ENCODE results near the gene TMCC2. TPM values are rescaled to one million over a fixed set of nuclear protein-coding genes. Genes with fewer than 3 reads are reported as not detected.
A peak's percentile ranks its signal among the peaks of the same experiment; 100 is the strongest.

The TMCC2 gene
- total RNA-seq, 1 experiment from 2014 or later: 2.2 TPM

GRCh38 chr1:205312866-205313562, 85.3 kb downstream of the TMCC2 start:
- Histone ChIP-seq H3K9me3 (ENCODE audit: low read depth, low read length, poor library complexity, severe bottlenecking) (no peaks in the 10 kb centered on the region), H3K4me3 (ENCODE audit: low read depth, low read length, poor library complexity, severe bottlenecking) (no peak overlapping the region), H3K36me3 (ENCODE audit: insufficient read depth, low read length, poor library complexity, severe bottlenecking) (no peaks in the 10 kb centered on the region), H3K27ac (ENCODE audit: low read depth, low read length, poor library complexity, severe bottlenecking) (no peak overlapping the region), H3K27me3 (replicated peaks; ENCODE audit: insufficient read depth, low read depth, low read length, poor library complexity) (no peaks in the 10 kb centered on the region), H3K4me1 (ENCODE audit: insufficient read depth, low read length, poor library complexity, severe bottlenecking) (peaks cover 11% of the 10 kb centered on the region)
- intact Hi-C loops (cut with micrococcal nuclease; ENCODE audit: unreplicated experiment): no loop called here
- no TSS peak for BruUV-seq (replicated peaks)
- DNase-seq (ENCODE audit: low spot score): no peak
- no peak for TF ChIP-seq EZH2 (IDR thresholded peaks at IDR 0.05; ENCODE audit: borderline replicate concordance, low read depth, low read length, poor library complexity, severe bottlenecking)
- TF ChIP-seq, protein P1, sequence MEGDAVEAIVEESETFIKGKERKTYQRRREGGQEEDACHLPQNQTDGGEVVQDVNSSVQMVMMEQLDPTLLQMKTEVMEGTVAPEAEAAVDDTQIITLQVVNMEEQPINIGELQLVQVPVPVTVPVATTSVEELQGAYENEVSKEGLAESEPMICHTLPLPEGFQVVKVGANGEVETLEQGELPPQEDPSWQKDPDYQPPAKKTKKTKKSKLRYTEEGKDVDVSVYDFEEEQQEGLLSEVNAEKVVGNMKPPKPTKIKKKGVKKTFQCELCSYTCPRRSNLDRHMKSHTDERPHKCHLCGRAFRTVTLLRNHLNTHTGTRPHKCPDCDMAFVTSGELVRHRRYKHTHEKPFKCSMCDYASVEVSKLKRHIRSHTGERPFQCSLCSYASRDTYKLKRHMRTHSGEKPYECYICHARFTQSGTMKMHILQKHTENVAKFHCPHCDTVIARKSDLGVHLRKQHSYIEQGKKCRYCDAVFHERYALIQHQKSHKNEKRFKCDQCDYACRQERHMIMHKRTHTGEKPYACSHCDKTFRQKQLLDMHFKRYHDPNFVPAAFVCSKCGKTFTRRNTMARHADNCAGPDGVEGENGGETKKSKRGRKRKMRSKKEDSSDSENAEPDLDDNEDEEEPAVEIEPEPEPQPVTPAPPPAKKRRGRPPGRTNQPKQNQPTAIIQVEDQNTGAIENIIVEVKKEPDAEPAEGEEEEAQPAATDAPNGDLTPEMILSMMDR (conservative IDR thresholded peaks at IDR 0.05; ENCODE audit: low read depth, low read length): no peak
- ChIA-PET CTCF (interaction anchor here (1.0 kb wide), 1 partner anchor 40 kb away, joined by 3 read pairs; no protein-coding TSS in a partner anchor), POLR2A (ENCODE audit: low non-redundant PET) (no interaction called here)

DNA sequence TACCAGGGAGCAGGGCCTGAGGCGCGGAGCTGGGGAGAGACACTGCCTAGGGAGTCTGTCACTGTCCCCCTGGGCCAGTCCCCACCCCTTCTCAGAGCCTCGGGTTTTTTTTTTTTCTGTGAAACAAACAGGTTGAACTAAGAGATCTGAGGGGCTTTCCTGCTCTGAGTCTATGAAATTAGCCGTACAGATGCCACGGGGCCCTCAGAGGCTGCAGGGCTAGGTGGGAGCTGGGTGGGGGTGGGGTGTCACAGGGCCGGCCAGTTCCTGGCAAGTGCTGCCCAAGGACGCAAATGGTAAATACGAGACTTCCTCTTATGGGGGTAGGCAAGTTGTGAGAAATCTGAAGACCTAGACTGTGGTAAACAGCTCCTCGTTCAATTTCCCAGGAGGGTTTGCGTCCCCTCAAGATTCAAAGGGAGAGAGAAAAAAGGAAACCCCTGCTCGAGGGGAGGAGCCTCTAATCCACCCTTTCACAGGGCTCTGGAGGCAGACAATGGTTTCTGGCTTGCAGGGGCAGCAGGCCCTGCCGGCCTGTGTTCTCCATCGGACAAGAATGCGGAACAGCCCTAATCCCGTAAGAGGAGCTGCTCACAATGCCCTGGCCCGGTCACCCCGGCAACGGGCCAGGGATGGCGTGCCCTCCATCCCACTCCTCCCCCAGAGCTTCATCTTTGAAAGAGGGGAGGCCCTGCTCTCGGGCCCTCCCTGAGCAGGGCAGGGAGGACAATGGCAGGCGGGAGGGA, 86.0 kb downstream of the TMCC2 start:
- Histone ChIP-seq H3K36me3 (ENCODE audit: insufficient read depth, low read length, poor library complexity, severe bottlenecking) (no peaks in the 10 kb centered on the region), H3K27ac (ENCODE audit: low read depth, low read length, poor library complexity, severe bottlenecking) (no peak overlapping the region), H3K9me3 (ENCODE audit: low read depth, low read length, poor library complexity, severe bottlenecking) (no peaks in the 10 kb centered on the region), H3K4me3 (ENCODE audit: low read depth, low read length, poor library complexity, severe bottlenecking) (no peak overlapping the region), H3K4me1 (ENCODE audit: insufficient read depth, low read length, poor library complexity, severe bottlenecking) (peaks cover 11% of the 10 kb centered on the region), H3K27me3 (replicated peaks; ENCODE audit: insufficient read depth, low read depth, low read length, poor library complexity) (no peaks in the 10 kb centered on the region)
- BruUV-seq (replicated peaks): no TSS peak
- CTCF ChIA-PET: interaction anchor here (1.0 kb wide), 1 partner anchor 40 kb away, joined by 3 read pairs; no protein-coding TSS in a partner anchor
- peak; percentile 26 for DNase-seq (ENCODE audit: low spot score)
- intact Hi-C loops (cut with micrococcal nuclease; ENCODE audit: unreplicated experiment): no loop called here
- TF ChIP-seq EZH2 (IDR thresholded peaks at IDR 0.05; ENCODE audit: borderline replicate concordance, low read depth, low read length, poor library complexity, severe bottlenecking): no peak
- TF ChIP-seq, protein P1 (conservative IDR thresholded peaks at IDR 0.05; ENCODE audit: low read depth, low read length): no peak
- POLR2A ChIA-PET (ENCODE audit: low non-redundant PET): no interaction called here

GRCh38 chr1:205315008-205315618, 87.4 kb downstream of the TMCC2 start:
- intact Hi-C loops (cut with micrococcal nuclease; ENCODE audit: unreplicated experiment): no loop called here
- no peak overlapping the region for H3K4me3 ChIP-seq (ENCODE audit: low read depth, low read length, poor library complexity, severe bottlenecking)
- ChIA-PET POLR2A (ENCODE audit: low non-redundant PET) (no interaction called here), CTCF (no interaction called here)
- BruUV-seq (replicated peaks): no TSS peak
- H3K4me1 ChIP-seq (ENCODE audit: insufficient read depth, low read length, poor library complexity, severe bottlenecking): peaks cover 14% of the 10 kb centered on the region
- no peaks in the 10 kb centered on the region for H3K9me3 ChIP-seq (ENCODE audit: low read depth, low read length, poor library complexity, severe bottlenecking)
- no peaks in the 10 kb centered on the region for H3K27me3 ChIP-seq (replicated peaks; ENCODE audit: insufficient read depth, low read depth, low read length, poor library complexity)
- TF ChIP-seq, protein P1 (conservative IDR thresholded peaks at IDR 0.05; ENCODE audit: low read depth, low read length): no peak
- TF ChIP-seq EZH2 (IDR thresholded peaks at IDR 0.05; ENCODE audit: borderline replicate concordance, low read depth, low read length, poor library complexity, severe bottlenecking): no peak
- no peak overlapping the region for H3K27ac ChIP-seq (ENCODE audit: low read depth, low read length, poor library complexity, severe bottlenecking)
- H3K36me3 ChIP-seq (ENCODE audit: insufficient read depth, low read length, poor library complexity, severe bottlenecking): no peaks in the 10 kb centered on the region
- no peak for DNase-seq (ENCODE audit: low spot score)

Data from A673 (cell line).